ENCODE data around the gene ACADS.

The ACADS gene

GRCh38 chr12:120710805-120711296 is 14.8 kb upstream of the ACADS start:
- H2AFZ ChIP-seq (ENCODE audit: low read depth, low read length) = no peak overlapping the region
- no peaks in the 10 kb centered on the region for H3K27me3 ChIP-seq (ENCODE audit: low read depth, low read length)
- H3K79me2 ChIP-seq (ENCODE audit: low read length) = peaks cover 19% of the 10 kb centered on the region
- peak overlapping the region; percentile 93 for H3K4me3 ChIP-seq (ENCODE audit: low read length)
- H3K36me3 ChIP-seq (replicated peaks; ENCODE audit: low read depth, low read length) = peaks cover 15% of the 10 kb centered on the region
- TF ChIP-seq CTCF (IDR thresholded peaks at IDR 0.05; ENCODE audit: low read depth, low read length) (no peak), EZH2phosphoT487 (IDR thresholded peaks at IDR 0.05; ENCODE audit: low read depth) (no peak)
- peak overlapping the region; percentile 22 for H3K27ac ChIP-seq (ENCODE audit: low read length)
- peak overlapping the region; percentile 89 for H3K4me2 ChIP-seq (ENCODE audit: low read length)
- peaks cover 13% of the 10 kb centered on the region for H3K4me1 ChIP-seq (ENCODE audit: low read length)
- H3K9me3 ChIP-seq (ENCODE audit: insufficient read depth, low read length) = no peaks in the 10 kb centered on the region
- peak overlapping the region; percentile 87 for H3K9ac ChIP-seq (ENCODE audit: low read length)
- H4K20me1 ChIP-seq (ENCODE audit: insufficient read depth, low read length) = 0 out of 2 replicates have a peak, but pooled peaks cover 5% of the 10 kb centered on the region

GRCh38 chr12:120711411-120711810 is 14.2 kb upstream of the ACADS start:
- Histone ChIP-seq H3K27me3 (ENCODE audit: low read depth, low read length) (no peaks in the 10 kb centered on the region), H3K79me2 (ENCODE audit: low read length) (peaks cover 19% of the 10 kb centered on the region), H3K4me3 (ENCODE audit: low read length) (peak overlapping the region; percentile 93), H2AFZ (ENCODE audit: low read depth, low read length) (no peak overlapping the region), H3K9me3 (ENCODE audit: insufficient read depth, low read length) (no peaks in the 10 kb centered on the region), H3K27ac (ENCODE audit: low read length) (no peak overlapping the region), H3K9ac (ENCODE audit: low read length) (peak overlapping the region; percentile 87), H3K4me2 (ENCODE audit: low read length) (peak overlapping the region; percentile 89), H3K36me3 (replicated peaks; ENCODE audit: low read depth, low read length) (peaks cover 20% of the 10 kb centered on the region), H3K4me1 (ENCODE audit: low read length) (peaks cover 13% of the 10 kb centered on the region), H4K20me1 (ENCODE audit: insufficient read depth, low read length) (0 out of 2 replicates have a peak, but pooled peaks cover 5% of the 10 kb centered on the region)
- no peak for TF ChIP-seq EZH2phosphoT487 (IDR thresholded peaks at IDR 0.05; ENCODE audit: low read depth)
- no peak for TF ChIP-seq CTCF (IDR thresholded peaks at IDR 0.05; ENCODE audit: low read depth, low read length)

- H4K20me1 ChIP-seq (ENCODE audit: insufficient read depth, low read length) = 0 out of 2 replicates have a peak, but pooled peaks cover 5% of the 10 kb centered on the region
- H3K4me2 ChIP-seq (ENCODE audit: low read length) = no peak overlapping the region
- H3K36me3 ChIP-seq (replicated peaks; ENCODE audit: low read depth, low read length) = peaks cover 27% of the 10 kb centered on the region
- no peaks in the 10 kb centered on the region for H3K27me3 ChIP-seq (ENCODE audit: low read depth, low read length)
- no peak overlapping the region for H2AFZ ChIP-seq (ENCODE audit: low read depth, low read length)
- H3K9me3 ChIP-seq (ENCODE audit: insufficient read depth, low read length) = no peaks in the 10 kb centered on the region
- no peak overlapping the region for H3K4me3 ChIP-seq (ENCODE audit: low read length)
- no peak for TF ChIP-seq CTCF (IDR thresholded peaks at IDR 0.05; ENCODE audit: low read depth, low read length)
- no peak for TF ChIP-seq EZH2phosphoT487 (IDR thresholded peaks at IDR 0.05; ENCODE audit: low read depth)
- no peak overlapping the region for H3K27ac ChIP-seq (ENCODE audit: low read length)
- peaks cover 19% of the 10 kb centered on the region for H3K79me2 ChIP-seq (ENCODE audit: low read length)
- H3K9ac ChIP-seq (ENCODE audit: low read length) = no peak overlapping the region
- peaks cover 13% of the 10 kb centered on the region for H3K4me1 ChIP-seq (ENCODE audit: low read length)
Observed at GRCh38 chr12:120712610-120713009, 13.0 kb upstream of the ACADS start.

GRCh38 chr12:120713861-120714482 is 11.7 kb upstream of the ACADS start:
- Histone ChIP-seq H3K9ac (ENCODE audit: low read length) (no peak overlapping the region), H3K9me3 (ENCODE audit: insufficient read depth, low read length) (no peaks in the 10 kb centered on the region), H3K4me3 (ENCODE audit: low read length) (no peak overlapping the region), H3K79me2 (ENCODE audit: low read length) (peaks cover 19% of the 10 kb centered on the region), H2AFZ (ENCODE audit: low read depth, low read length) (no peak overlapping the region), H3K4me1 (ENCODE audit: low read length) (peaks cover 13% of the 10 kb centered on the region), H3K4me2 (ENCODE audit: low read length) (no peak overlapping the region), H3K27ac (ENCODE audit: low read length) (no peak overlapping the region), H3K27me3 (ENCODE audit: low read depth, low read length) (no peaks in the 10 kb centered on the region), H4K20me1 (ENCODE audit: insufficient read depth, low read length) (0 out of 2 replicates have a peak, but pooled peaks cover 5% of the 10 kb centered on the region), H3K36me3 (replicated peaks; ENCODE audit: low read depth, low read length) (peaks cover 38% of the 10 kb centered on the region)
- TF ChIP-seq EZH2phosphoT487 (IDR thresholded peaks at IDR 0.05; ENCODE audit: low read depth) (no peak), CTCF (IDR thresholded peaks at IDR 0.05; ENCODE audit: low read depth, low read length) (peak; percentile 88)
